ENCODE results near the gene CSNK1A1L.

The CSNK1A1L gene

GRCh38 chr13:37106642-37107041 is 1.2 kb upstream of the CSNK1A1L start:
- no peak for DNase-seq (ENCODE audit: low spot score)

GRCh38 chr13:37102896-37103295 is 2.6 kb downstream of the CSNK1A1L start:
- DNase-seq (ENCODE audit: low spot score), result no peak

GRCh38 chr13:37101201-37101600 is 4.3 kb downstream of the CSNK1A1L start:
- no peak for DNase-seq (ENCODE audit: low spot score)

- no peak for DNase-seq (ENCODE audit: low spot score)
These were observed 4.7 kb downstream of the CSNK1A1L start for GRCh38 chr13:37100731-37101130.

- DNase-seq (ENCODE audit: low spot score), result no peak
These were observed 8.4 kb downstream of the CSNK1A1L start for GRCh38 chr13:37097076-37097475.

- DNase-seq (ENCODE audit: low spot score), result no peak
These were observed 10.6 kb downstream of the CSNK1A1L start for GRCh38 chr13:37094840-37095239.

- no peak for DNase-seq (ENCODE audit: low spot score)
These were observed 11.4 kb downstream of the CSNK1A1L start for GRCh38 chr13:37094099-37094498.

GRCh38 chr13:37091835-37092234 is 13.6 kb downstream of the CSNK1A1L start:
- no peak for DNase-seq (ENCODE audit: low spot score)

GRCh38 chr13:37090912-37091311 is 14.6 kb downstream of the CSNK1A1L start:
- no peak for DNase-seq (ENCODE audit: low spot score)

- no peak for DNase-seq (ENCODE audit: low spot score)
These were observed 16.0 kb downstream of the CSNK1A1L start for GRCh38 chr13:37089495-37089894.

GRCh38 chr13:37087486-37087885 is 18.0 kb downstream of the CSNK1A1L start:
- DNase-seq (ENCODE audit: low spot score), result no peak

- DNase-seq (ENCODE audit: low spot score), result no peak
These were observed 19.9 kb downstream of the CSNK1A1L start for GRCh38 chr13:37085606-37086005.

GRCh38 chr13:37076818-37077217 is 28.6 kb downstream of the CSNK1A1L start:
- no peak for DNase-seq (ENCODE audit: low spot score)

GRCh38 chr13:37075164-37075563 is 30.3 kb downstream of the CSNK1A1L start:
- DNase-seq (ENCODE audit: low spot score), result no peak

GRCh38 chr13:37074703-37075102 is 30.8 kb downstream of the CSNK1A1L start:
- DNase-seq (ENCODE audit: low spot score), result peak; percentile 43

GRCh38 chr13:37072024-37072423 is 33.4 kb downstream of the CSNK1A1L start:
- DNase-seq (ENCODE audit: low spot score), result no peak

- no peak for DNase-seq (ENCODE audit: low spot score)
These were observed 34.5 kb downstream of the CSNK1A1L start for GRCh38 chr13:37070956-37071355.

- DNase-seq (ENCODE audit: low spot score), result no peak
These were observed 35.2 kb downstream of the CSNK1A1L start for GRCh38 chr13:37070145-37070695.

- no peak for DNase-seq (ENCODE audit: low spot score)
These were observed 35.8 kb downstream of the CSNK1A1L start for GRCh38 chr13:37069597-37070103.

GRCh38 chr13:37068962-37069361 is 36.5 kb downstream of the CSNK1A1L start:
- no peak for DNase-seq (ENCODE audit: low spot score)

GRCh38 chr13:37067874-37068273 is 37.6 kb downstream of the CSNK1A1L start:
- no peak for DNase-seq (ENCODE audit: low spot score)

GRCh38 chr13:37065890-37066526 is 39.5 kb downstream of the CSNK1A1L start:
- no peak for DNase-seq (ENCODE audit: low spot score)

GRCh38 chr13:37059848-37060192 is 45.6 kb downstream of the CSNK1A1L start:
- no peak for DNase-seq (ENCODE audit: low spot score)
